GM18909 (cell line): Measurements from ENCODE around the gene FAM193A.
"Not testable (repeated sequence)": the region's sequence is repeated elsewhere in the genome, so short reads cannot be mapped to it uniquely, and the experiment has no call there.

Source experiments
- ATAC-seq: cut with Tn5 transposase; IDR thresholded peaks from one replicate; pipeline ENCODE4 v1.9.1; 2021; ENCODE audit warnings: mild to moderate bottlenecking; ENCODE audit not compliant: unreplicated experiment, poor library complexity

Gene FAM193A

GRCh38 chr4:2714061-2714770 is 177.8 kb downstream of the FAM193A start:
- no peak for ATAC-seq

- ATAC-seq: no peak
These were observed 178.5 kb downstream of the FAM193A start for GRCh38 chr4:2714918-2715317.

- ATAC-seq: no peak
These were observed 179.0 kb downstream of the FAM193A start for GRCh38 chr4:2715426-2715825.

- no peak for ATAC-seq
These were observed 179.8 kb downstream of the FAM193A start for GRCh38 chr4:2716236-2716635.

- ATAC-seq: no peak
These were observed 185.1 kb downstream of the FAM193A start for GRCh38 chr4:2721586-2721985.

GRCh38 chr4:2722033-2722432 is 185.6 kb downstream of the FAM193A start:
- ATAC-seq: no peak

- no peak for ATAC-seq
These were observed 187.3 kb downstream of the FAM193A start for GRCh38 chr4:2723751-2724150.

- no peak for ATAC-seq
These were observed 188.9 kb downstream of the FAM193A start for GRCh38 chr4:2725380-2725779.

GRCh38 chr4:2726881-2727280 is 190.4 kb downstream of the FAM193A start:
- not testable (repeated sequence) for ATAC-seq

GRCh38 chr4:2728221-2728620 is 191.8 kb downstream of the FAM193A start:
- ATAC-seq: no peak

GRCh38 chr4:2728806-2729532 is 192.5 kb downstream of the FAM193A start:
- ATAC-seq: no peak

- no peak for ATAC-seq
These were observed 193.1 kb downstream of the FAM193A start for GRCh38 chr4:2729533-2729875.

- ATAC-seq: no peak
These were observed 195.5 kb downstream of the FAM193A start for GRCh38 chr4:2731907-2732317.

GRCh38 chr4:2732526-2732925 is 196.1 kb downstream of the FAM193A start:
- no peak for ATAC-seq

- ATAC-seq: no peak
These were observed 196.8 kb downstream of the FAM193A start for GRCh38 chr4:2733001-2733843.

- ATAC-seq: no peak
These were observed 197.6 kb downstream of the FAM193A start for GRCh38 chr4:2733844-2734574.

- ATAC-seq: no peak
These were observed 198.2 kb downstream of the FAM193A start for GRCh38 chr4:2734612-2735011.

- no peak for ATAC-seq
These were observed 199.4 kb downstream of the FAM193A start for GRCh38 chr4:2735869-2736268.

GRCh38 chr4:2738296-2738695 is 201.8 kb downstream of the FAM193A start:
- ATAC-seq: not testable (repeated sequence)

- no peak for ATAC-seq
These were observed 205.2 kb downstream of the FAM193A start for GRCh38 chr4:2741626-2742025.
